Mucosa of gallbladder (tissue), 1 donor: Measurements from ENCODE around the gene ALKAL2. TPM values are rescaled to one million over a fixed set of nuclear protein-coding genes. Genes with fewer than 3 reads are reported as not detected.

ENCODE experiments used
- DNase-seq: peaks from one replicate; pipeline ENCODE4 v3.0.0-alpha.2; 2020; ENCODE audit warnings: low spot score
- total RNA-seq: library from RNA; stranded (reverse); gene quantifications from one replicate; pipeline ENCODE4 v1.2.1, GENCODE V29; 2021
- donor health status: DM: no; HTN: no; CAD: no.

The ALKAL2 gene
- total RNA-seq, 1 donor from 2014 or later, result 69.5 TPM

DNA sequence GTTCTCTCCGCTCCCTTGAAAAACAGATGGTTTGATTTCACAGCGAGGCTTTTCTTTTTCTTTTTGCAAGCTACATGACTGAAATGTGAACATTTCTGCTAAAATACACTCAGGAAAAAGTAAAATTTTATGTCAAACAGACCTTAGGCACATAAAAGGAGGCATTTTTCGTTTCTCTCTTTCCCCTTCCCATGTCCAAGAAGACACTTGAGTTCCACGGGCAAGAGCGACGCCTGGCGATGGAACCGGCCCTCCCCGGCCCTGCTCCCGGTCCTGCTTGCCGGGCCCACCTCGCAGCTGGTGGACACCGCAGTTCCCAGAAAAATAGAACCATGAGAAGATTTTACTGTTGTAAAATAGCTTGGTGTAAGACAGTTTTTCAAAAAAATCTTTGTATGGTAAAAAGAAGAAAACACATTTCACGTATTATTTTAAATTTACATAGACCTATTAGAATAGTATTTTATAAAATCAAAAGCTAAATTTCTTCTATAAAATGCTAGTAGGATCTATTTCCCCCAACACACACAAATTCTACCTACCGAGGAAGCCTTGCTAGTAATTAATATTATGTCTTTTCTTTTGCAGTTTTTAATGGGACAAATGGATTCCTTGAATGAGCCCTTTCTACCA lies 2.3 kb upstream of the ALKAL2 start:
- DNase-seq, result peak; percentile 79

DNA sequence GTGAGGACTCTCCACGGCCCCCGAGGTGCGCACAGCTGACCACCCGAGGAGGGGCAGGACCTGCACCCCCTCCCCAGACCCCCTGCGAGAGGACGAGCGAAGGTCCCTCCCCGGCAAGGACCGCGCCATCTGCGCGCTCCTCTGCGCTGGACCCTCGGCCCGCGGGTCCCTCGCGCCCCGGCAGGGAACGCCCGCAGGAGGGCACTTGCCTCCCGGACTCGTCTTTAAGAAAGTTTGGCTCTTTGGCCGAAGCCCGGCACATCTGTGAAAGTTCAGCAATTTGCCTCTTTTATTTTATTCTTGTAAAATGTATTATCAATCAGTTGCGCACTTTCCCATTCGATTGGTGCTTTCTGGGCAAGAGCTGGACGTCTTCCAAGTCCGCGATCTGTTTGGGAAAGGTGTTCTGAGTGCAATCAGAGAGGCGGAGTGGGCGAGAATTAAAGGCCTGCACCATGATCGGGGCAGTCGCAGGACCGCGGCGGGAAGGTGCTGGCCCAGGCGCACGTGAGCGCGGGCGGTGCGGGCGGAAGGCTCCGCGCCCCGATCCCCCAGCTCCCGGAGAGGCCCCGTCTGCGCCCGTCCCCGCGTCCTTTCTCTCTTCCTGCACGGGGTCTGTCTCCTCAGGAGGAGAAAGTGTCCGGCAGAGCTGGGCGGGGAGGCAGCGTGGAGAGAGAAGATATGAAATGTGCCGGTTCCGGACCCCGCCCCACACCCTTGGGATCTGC lies 1.6 kb upstream of the ALKAL2 start:
- peak; percentile 31 for DNase-seq

DNA sequence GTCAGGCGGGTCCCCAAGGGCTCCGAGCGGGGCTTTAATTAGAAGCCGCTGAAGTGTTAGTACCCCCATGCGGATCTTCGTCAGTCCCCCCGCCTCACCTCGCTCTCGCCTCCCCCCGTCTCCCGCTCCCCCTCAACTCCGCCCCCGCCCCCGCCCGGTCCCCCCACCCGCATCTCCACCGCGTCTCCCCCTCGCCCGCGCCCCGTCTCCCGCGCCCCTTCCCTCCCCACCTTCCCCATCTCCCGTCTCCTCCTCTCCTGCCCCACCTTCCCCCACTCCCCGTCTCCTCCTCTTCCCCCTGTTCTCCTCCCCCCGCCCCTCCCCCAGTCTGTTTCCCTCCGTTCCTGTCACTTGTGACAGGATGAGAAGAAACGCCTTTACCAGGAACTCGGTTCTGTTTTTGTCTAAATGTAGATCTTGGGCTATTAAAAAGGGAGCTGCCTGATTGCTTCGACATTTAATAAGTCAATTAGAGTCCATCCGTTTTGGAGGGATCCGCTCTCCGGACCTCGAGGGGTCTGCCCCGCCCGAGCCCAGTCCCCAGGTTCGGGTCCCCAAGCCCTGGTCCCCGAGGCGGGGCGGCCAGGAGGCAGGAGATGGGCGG lies 969 bp upstream of the ALKAL2 start:
- peak; percentile 60 for DNase-seq

DNA sequence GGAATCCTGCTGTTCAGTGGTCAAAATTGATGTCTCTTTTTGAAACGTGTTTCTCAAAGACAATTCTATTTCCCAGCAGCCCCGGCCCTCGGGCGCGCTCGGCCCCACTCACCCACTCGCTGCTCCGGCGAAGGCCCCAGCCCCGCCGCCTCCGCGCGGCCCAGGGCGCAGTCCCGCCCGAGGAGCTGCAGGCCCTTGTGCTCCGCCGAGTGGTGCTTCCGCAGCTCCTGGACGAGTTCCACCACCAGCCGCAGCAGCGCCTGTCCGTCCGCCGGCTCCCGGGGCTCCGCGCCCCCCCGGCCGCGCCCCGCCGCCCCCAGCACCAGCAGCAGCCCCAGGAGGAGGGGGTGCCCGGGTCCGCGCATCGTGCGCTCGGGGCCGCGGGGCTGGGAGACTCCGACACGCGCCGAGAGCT lies 413 bp downstream of the ALKAL2 start:
- DNase-seq, result no peak

DNA sequence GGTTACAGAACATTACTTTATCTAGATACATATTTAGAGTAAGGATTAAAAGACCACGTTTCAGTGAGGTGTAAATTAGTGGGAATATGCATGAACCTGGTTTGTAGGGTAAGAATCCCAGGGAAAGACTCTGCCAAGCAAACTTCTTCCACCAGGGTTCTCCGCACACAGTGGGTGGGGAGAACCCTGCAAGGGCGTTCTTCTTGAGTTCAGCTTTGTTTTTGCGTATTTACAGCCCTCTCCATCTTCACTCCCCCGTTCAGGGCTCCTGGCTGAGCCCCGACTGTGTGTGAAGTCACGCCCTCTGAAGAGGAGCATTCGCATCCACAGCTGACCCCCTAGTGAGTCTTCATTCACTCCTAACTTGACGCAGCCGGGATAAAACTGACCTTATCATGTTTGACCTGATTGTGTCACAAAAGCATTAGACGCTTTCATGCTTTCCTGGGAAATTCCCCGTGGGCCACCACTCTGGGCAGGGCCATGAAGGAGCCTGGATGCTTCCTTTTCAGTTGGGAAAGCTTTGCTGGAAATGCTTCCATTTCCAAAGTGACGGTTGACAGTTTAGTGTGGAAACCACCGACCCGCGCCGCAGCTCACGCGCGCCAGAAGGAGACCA lies 1.0 kb downstream of the ALKAL2 start:
- no peak for DNase-seq

GRCh38 chr2:286035-286434 lies 1.9 kb downstream of the ALKAL2 start:
- DNase-seq, result no peak

GRCh38 chr2:285531-285930 lies 2.4 kb downstream of the ALKAL2 start:
- no peak for DNase-seq

GRCh38 chr2:284896-285492 lies 2.9 kb downstream of the ALKAL2 start:
- no peak for DNase-seq

DNA sequence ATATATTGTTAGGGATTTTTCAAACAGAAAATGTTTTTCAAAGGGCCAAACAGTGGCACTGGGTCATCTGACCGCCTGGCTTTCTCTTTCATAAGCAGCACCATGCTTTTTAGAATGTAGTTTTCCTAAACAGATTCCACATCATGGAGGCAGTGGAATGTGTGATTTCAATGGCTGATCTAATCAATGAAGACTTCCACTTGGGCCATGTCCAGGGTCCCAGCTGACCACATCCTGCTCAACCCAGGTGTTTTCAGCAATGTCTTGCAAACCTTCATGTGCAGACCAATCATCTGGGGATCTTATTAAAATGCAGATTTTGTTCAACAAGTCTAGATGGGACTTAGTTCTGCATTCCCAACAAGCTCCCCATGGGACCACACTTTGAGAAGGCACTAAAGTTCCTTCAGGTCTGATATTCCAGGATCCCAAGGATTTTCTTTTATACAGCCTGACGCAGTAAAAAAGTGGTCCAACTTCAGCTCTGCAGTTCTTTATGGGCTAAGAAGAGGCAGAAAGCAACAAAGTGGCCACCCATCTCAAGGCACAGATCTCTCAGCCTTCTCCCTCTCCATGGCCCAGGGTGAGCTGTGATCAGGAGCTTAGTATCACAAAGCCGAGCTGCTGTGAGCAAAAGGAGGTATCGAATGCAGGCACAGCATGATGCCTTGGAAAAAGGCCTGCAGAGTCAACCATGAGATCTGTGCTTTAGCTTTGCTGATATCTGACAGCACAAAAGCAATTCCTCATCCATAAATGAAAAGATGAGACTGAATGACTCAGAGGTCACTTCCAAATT lies 3.7 kb downstream of the ALKAL2 start:
- DNase-seq, result no peak

GRCh38 chr2:282371-283263 lies 5.3 kb downstream of the ALKAL2 start:
- DNase-seq, result no peak

GRCh38 chr2:281381-281780 lies 6.5 kb downstream of the ALKAL2 start:
- DNase-seq, result no peak

GRCh38 chr2:280650-281110 lies 7.2 kb downstream of the ALKAL2 start:
- peak; percentile 40 for DNase-seq

GRCh38 chr2:279956-280649 lies 7.8 kb downstream of the ALKAL2 start:
- no peak for DNase-seq

DNA sequence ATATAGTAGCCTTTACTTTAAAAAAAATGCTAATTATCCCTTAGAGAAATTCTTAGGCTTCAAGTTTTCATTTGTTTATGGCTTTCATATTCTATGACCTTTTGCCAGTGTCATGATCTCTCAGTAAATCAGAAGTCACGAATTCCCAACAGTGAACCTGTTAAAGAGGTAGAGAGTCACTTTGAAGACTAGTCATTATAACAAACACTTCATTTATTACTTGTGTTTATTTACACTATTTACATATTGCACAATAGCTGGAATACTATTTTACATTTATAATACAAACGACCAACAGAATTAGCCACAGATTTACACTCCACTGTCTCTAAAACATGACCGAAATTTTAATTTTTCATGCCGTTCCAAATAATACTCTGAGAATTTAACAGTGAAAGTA lies 8.5 kb downstream of the ALKAL2 start:
- no peak for DNase-seq

- DNase-seq, result no peak
These were observed 9.0 kb downstream of the ALKAL2 start for GRCh38 chr2:278927-279320.

DNA sequence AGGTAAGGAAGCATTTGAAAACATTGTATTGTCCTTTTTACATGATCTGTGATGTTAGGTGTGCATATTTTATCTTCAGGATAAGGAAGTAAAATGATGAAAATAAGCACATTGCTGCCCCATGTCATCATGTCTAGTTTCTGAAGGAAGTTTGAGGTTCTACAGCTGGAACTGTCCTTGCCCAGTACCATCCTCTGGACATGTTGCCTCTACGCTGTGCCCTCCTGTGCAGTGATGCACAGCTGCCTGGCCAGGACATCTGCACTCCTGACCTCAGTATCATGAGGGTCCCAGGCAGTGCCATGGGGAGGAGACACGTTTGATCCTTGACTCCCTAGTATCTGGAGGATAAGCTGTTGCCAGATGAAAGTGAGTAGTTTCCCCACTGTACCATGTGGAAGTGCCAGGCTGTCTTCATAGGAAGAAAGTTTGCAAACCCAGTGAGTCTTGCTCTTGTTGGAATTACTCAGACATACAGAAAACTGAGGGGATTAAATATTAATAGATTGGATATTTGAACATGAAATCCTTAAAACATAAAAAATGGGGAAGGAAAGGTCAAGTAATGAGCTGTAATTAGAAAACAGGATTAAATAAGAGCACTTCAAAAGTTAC lies 9.5 kb downstream of the ALKAL2 start:
- DNase-seq, result no peak

GRCh38 chr2:275466-275865 lies 12.4 kb downstream of the ALKAL2 start:
- peak; percentile 40 for DNase-seq

GRCh38 chr2:274503-274902 lies 13.4 kb downstream of the ALKAL2 start:
- no peak for DNase-seq

- DNase-seq, result no peak
These were observed 14.6 kb downstream of the ALKAL2 start for GRCh38 chr2:273333-273732.
